ENCODE data around the gene KNCN. TPM values are rescaled to one million over a fixed set of nuclear protein-coding genes. Genes with fewer than 3 reads are reported as not detected.

Gene KNCN
- total RNA-seq, 2 experiments from 2014 or later: not detected

- peaks cover 7% of the 10 kb centered on the region for H3K4me1 ChIP-seq (ENCODE audit: insufficient read depth, low read length)
- no peaks in the 10 kb centered on the region for H3K9me3 ChIP-seq (ENCODE audit: control insufficient read depth in 1 of 2, insufficient read depth in 1 of 2, low read length in 2 of 2)
- Mint-ChIP-seq H3K4me1 (ENCODE audit: low read depth) (no peaks in the 10 kb centered on the region), H3K9me3 (no peaks in the 10 kb centered on the region), H3K27ac (no peak overlapping the region), H3K27me3 (peaks cover 63% of the 10 kb centered on the region), H3K4me3 (no peak overlapping the region), H3K36me3 (ENCODE audit: low read depth) (no peaks in the 10 kb centered on the region)
- H3K27me3 ChIP-seq (ENCODE audit: control insufficient read depth in 1 of 2, insufficient read depth in 2 of 2, low read length in 2 of 2): peaks cover 6 to 13% of the 10 kb centered on the region in 2 experiments
- no peak overlapping the region for H3K4me3 ChIP-seq (ENCODE audit: low read length)
- CTCF ChIA-PET: no interaction called here
- no peaks in the 10 kb centered on the region for H3K36me3 ChIP-seq (ENCODE audit: insufficient read depth, low read length)
- no peak overlapping the region for H3K27ac ChIP-seq (ENCODE audit: low read depth in 1 of 2, low read length in 2 of 2)
- POLR2A ChIA-PET: no interaction called here
- intact Hi-C loops (cut with DNase I, micrococcal nuclease): loop anchor here in 1 of 2 experiments (5.0 kb wide), 1 partner anchor 48 kb away; no protein-coding TSS in a partner anchor
- TF ChIP-seq CTCF (IDR thresholded peaks at IDR 0.05): no peak
- ATAC-seq (ENCODE audit: poor library complexity) (no peak), DNase-seq (no peak)
Observed at GRCh38 chr1:46524843-46525242, 26.6 kb downstream of the KNCN start.

GRCh38 chr1:46523496-46524353 lies 27.7 kb downstream of the KNCN start:
- no peak for ATAC-seq (ENCODE audit: poor library complexity)
- POLR2A ChIA-PET: no interaction called here
- H3K27ac ChIP-seq (ENCODE audit: low read depth in 1 of 2, low read length in 2 of 2): no peak overlapping the region

GRCh38 chr1:46522969-46523320 lies 28.5 kb downstream of the KNCN start:
- CTCF ChIA-PET: interaction anchor here (1.2 kb wide), 1 partner anchor 9 kb away, joined by 3 read pairs; no protein-coding TSS in a partner anchor
- no peak overlapping the region for H3K4me3 ChIP-seq (ENCODE audit: low read length)
- H3K9me3 ChIP-seq (ENCODE audit: control insufficient read depth in 1 of 2, insufficient read depth in 1 of 2, low read length in 2 of 2): no peaks in the 10 kb centered on the region
- H3K4me1 ChIP-seq (ENCODE audit: insufficient read depth, low read length): peaks cover 7% of the 10 kb centered on the region
- no peaks in the 10 kb centered on the region for H3K9me3 Mint-ChIP-seq
- H3K27me3 Mint-ChIP-seq: peaks cover 52% of the 10 kb centered on the region
- H3K4me1 Mint-ChIP-seq (ENCODE audit: low read depth): no peaks in the 10 kb centered on the region
- H3K27ac ChIP-seq (ENCODE audit: low read depth in 1 of 2, low read length in 2 of 2): no peak overlapping the region
- peaks cover 0 to 7% of the 10 kb centered on the region in 2 experiments for H3K27me3 ChIP-seq (ENCODE audit: control insufficient read depth in 1 of 2, insufficient read depth in 2 of 2, low read length in 2 of 2)
- no peaks in the 10 kb centered on the region for H3K36me3 ChIP-seq (ENCODE audit: insufficient read depth, low read length)
- DNase-seq (no peak), ATAC-seq (ENCODE audit: poor library complexity) (no peak)
- no peak for TF ChIP-seq CTCF (IDR thresholded peaks at IDR 0.05)
- H3K27ac Mint-ChIP-seq: no peak overlapping the region
- POLR2A ChIA-PET: no interaction called here
- H3K36me3 Mint-ChIP-seq (ENCODE audit: low read depth): no peaks in the 10 kb centered on the region
- H3K4me3 Mint-ChIP-seq: no peak overlapping the region
- intact Hi-C loops (cut with DNase I, micrococcal nuclease): no loop called here

More at GRCh38 chr1:46523496-46524353, 27.7 kb downstream of the KNCN start:
- H3K27me3 Mint-ChIP-seq: peaks cover 54% of the 10 kb centered on the region
- DNase-seq: no peak
- no peaks in the 10 kb centered on the region for H3K9me3 Mint-ChIP-seq
- no peak overlapping the region for H3K4me3 Mint-ChIP-seq
- Histone ChIP-seq H3K4me3 (ENCODE audit: low read length) (no peak overlapping the region), H3K4me1 (ENCODE audit: insufficient read depth, low read length) (peaks cover 7% of the 10 kb centered on the region), H3K9me3 (ENCODE audit: control insufficient read depth in 1 of 2, insufficient read depth in 1 of 2, low read length in 2 of 2) (no peaks in the 10 kb centered on the region), H3K36me3 (ENCODE audit: insufficient read depth, low read length) (no peaks in the 10 kb centered on the region), H3K27me3 (ENCODE audit: control insufficient read depth in 1 of 2, insufficient read depth in 2 of 2, low read length in 2 of 2) (peaks cover 3 to 8% of the 10 kb centered on the region in 2 experiments)
- CTCF ChIA-PET: interaction anchor here (1.2 kb wide), 1 partner anchor 10 kb away, joined by 3 read pairs; no protein-coding TSS in a partner anchor
- intact Hi-C loops (cut with DNase I, micrococcal nuclease): no loop called here
- H3K4me1 Mint-ChIP-seq (ENCODE audit: low read depth): no peaks in the 10 kb centered on the region
- no peak for TF ChIP-seq CTCF (IDR thresholded peaks at IDR 0.05)
- H3K36me3 Mint-ChIP-seq (ENCODE audit: low read depth): no peaks in the 10 kb centered on the region
- no peak overlapping the region for H3K27ac Mint-ChIP-seq
